CD8-positive, alpha-beta memory T cell (primary cell): ENCODE measurements around the gene ZNF546. TPM values are rescaled to one million over a fixed set of nuclear protein-coding genes. Genes with fewer than 3 reads are reported as not detected.
"Not testable (repeated sequence)": the region's sequence is repeated elsewhere in the genome, so short reads cannot be mapped to it uniquely, and the experiment has no call there.

ENCODE experiments used
- CTCF ChIA-PET: fragments of 350-600 bp; sonication (Branson Sonifier 250); formaldehyde crosslinking; loops from one replicate; lab custom pipeline; 2021; ENCODE audit warnings: antibody characterized with exemption; lab: Charles Lee
- POLR2A ChIA-PET: fragments of 350-600 bp; sonication (Branson Sonifier 250); formaldehyde crosslinking; loops from one replicate; lab custom pipeline; 2021; ENCODE audit warnings: antibody characterized with exemption; lab: Charles Lee
- DNase-seq, 5 donors: peaks; one replicate each; pipeline versions ENCODE4 v3.0.0 to v3.0.0-alpha.2; 2020 to 2022; ENCODE audit warnings: mixed read lengths in 1 of 5
- H3K27ac ChIP-seq: one replicate; pipeline ENCODE4 v1.7.0; 2013; ENCODE audit warnings: low read depth, mild to moderate bottlenecking, low read length, moderate library complexity
- H3K27me3 ChIP-seq: 2 replicates; pipeline ENCODE4 v1.7.0; 2013; ENCODE audit warnings: low read length, mild to moderate bottlenecking; ENCODE audit not compliant: insufficient read depth, poor library complexity, severe bottlenecking
- H3K36me3 ChIP-seq: 2 replicates; pipeline ENCODE4 v1.7.0; 2013; ENCODE audit warnings: mild to moderate bottlenecking, low read length, moderate library complexity; ENCODE audit not compliant: insufficient read depth
- H3K4me1 ChIP-seq: 2 replicates; pipeline ENCODE4 v1.7.0; 2013; ENCODE audit warnings: mild to moderate bottlenecking, low read length, moderate library complexity; ENCODE audit not compliant: insufficient read depth
- H3K4me3 ChIP-seq: 2 replicates; pipeline ENCODE4 v1.7.0; 2013; ENCODE audit warnings: mild to moderate bottlenecking, low read length
- H3K9me3 ChIP-seq: 2 replicates; pipeline ENCODE4 v1.7.0; 2013; ENCODE audit warnings: mild to moderate bottlenecking, low read length
- H3K27ac Mint-ChIP-seq, 8 donors: one replicate each; pipeline ENCODE4 v1.8.0; 2020 to 2021; ENCODE audit warnings: mixed read lengths in 8 of 8, mild to moderate bottlenecking in 6 of 8, inconsistent platforms in 3 of 8, moderate library complexity in 3 of 8
- H3K27me3 Mint-ChIP-seq, 2 donors: one replicate each; pipeline ENCODE4 v1.8.0; 2020 to 2021; ENCODE audit warnings: mixed read lengths in 2 of 2, mild to moderate bottlenecking in 1 of 2, moderate library complexity in 1 of 2
- H3K36me3 Mint-ChIP-seq, 3 donors: one replicate each; pipeline ENCODE4 v1.8.0; 2020 to 2021; ENCODE audit warnings: mixed read lengths in 3 of 3, inconsistent platforms in 1 of 3, mild to moderate bottlenecking in 1 of 3
- H3K4me1 Mint-ChIP-seq, 3 donors: one replicate each; pipeline ENCODE4 v1.8.0; 2020 to 2021; ENCODE audit warnings: mixed read lengths in 3 of 3, inconsistent platforms in 1 of 3, mild to moderate bottlenecking in 1 of 3
- H3K4me3 Mint-ChIP-seq, 7 donors: one replicate each; pipeline ENCODE4 v1.8.0; 2020 to 2021; ENCODE audit warnings: mixed read lengths in 7 of 7, mild to moderate bottlenecking in 6 of 7, moderate library complexity in 4 of 7, inconsistent platforms in 2 of 7
- H3K9me3 Mint-ChIP-seq, 5 donors: one replicate each; pipeline ENCODE4 v1.8.0; 2020 to 2022; ENCODE audit warnings: mixed read lengths in 5 of 5, mild to moderate bottlenecking in 3 of 5, moderate library complexity in 2 of 5, inconsistent platforms in 1 of 5
- polyA plus RNA-seq: library from polyadenylated mRNA; unstranded; fragments of 300-500 nt; fragmentation: Illumina TruSeq; gene quantifications from one replicate; pipeline ENCODE4 v1.2.3, GENCODE V29; 2021
- total RNA-seq, 2 experiments: library from RNA; stranded (reverse); gene quantifications; one replicate each; pipeline ENCODE4 v1.2.3, GENCODE V29; 2021

The ZNF546 gene
- total and polyA plus RNA-seq, 3 experiments from 2014 or later = 4.8 to 6.6 (median 5.0) TPM

DNA sequence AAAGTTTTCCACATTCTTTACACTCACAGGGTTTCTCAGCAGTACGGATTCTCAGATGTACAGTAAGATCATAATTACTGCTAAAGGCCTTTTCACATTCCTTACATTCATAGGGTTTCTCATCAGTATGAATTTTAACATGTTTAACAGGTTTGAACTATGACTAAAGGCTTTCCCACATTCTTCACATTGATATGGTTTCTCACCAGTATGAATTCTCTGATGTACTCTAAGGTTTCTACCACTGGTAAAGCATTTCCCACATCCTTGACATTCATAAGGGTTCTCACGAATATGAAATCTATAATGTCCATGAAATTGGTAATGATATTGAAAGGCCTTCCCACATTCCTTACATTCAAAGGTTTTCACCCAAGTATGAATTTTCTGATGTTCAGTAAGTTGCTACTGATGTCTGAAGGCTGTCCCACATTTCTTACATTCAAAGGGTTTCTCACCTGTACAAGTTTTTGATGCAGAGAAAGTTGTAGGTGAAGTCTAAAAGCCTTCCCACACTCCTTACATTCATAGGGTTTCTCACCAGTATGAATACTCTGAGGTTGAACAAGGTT, 37.2 kb downstream of the ZNF546 start:
- Histone ChIP-seq H3K27ac (no peak overlapping the region), H3K4me3 (no peak overlapping the region), H3K27me3 (no peaks in the 10 kb centered on the region), H3K36me3 (no peaks in the 10 kb centered on the region), H3K4me1 (no peaks in the 10 kb centered on the region), H3K9me3 (peaks cover 60% of the 10 kb centered on the region)
- H3K4me3 Mint-ChIP-seq = no peak overlapping the region
- H3K9me3 Mint-ChIP-seq = peaks cover 57 to 87% (median 80%) of the 10 kb centered on the region in 5 donors
- ChIA-PET CTCF (no interaction called here), POLR2A (no interaction called here)
- no peak for DNase-seq
- no peak overlapping the region for H3K27ac Mint-ChIP-seq
- peaks cover 5 to 32% (median 13%) of the 10 kb centered on the region in 3 donors for H3K36me3 Mint-ChIP-seq
- peaks cover 0 to 1% (median 0%) of the 10 kb centered on the region in 3 donors for H3K4me1 Mint-ChIP-seq
- no peaks in the 10 kb centered on the region for H3K27me3 Mint-ChIP-seq

DNA sequence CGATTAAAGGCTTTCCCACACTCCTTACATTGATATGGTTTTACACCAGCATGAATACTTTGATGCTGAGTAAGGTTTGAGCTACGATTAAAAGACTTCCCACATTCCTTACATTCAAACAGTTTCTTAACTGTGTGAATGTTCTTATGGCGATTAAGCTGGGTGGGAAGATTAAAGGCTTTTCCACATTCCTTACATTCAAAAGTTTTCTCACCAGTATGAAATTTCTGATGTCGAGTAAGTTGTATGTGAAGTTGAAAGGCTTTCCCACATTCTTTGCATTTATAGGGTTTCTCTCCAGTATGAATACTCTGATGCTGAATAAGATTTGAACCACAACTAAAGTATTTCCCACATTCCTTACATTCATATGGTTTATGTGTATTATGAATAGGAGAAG, 39.1 kb downstream of the ZNF546 start:
- H3K27ac ChIP-seq = no peak overlapping the region
- no peaks in the 10 kb centered on the region for H3K27me3 ChIP-seq
- no peaks in the 10 kb centered on the region for H3K27me3 Mint-ChIP-seq
- H3K36me3 ChIP-seq = no peaks in the 10 kb centered on the region
- peaks cover 49% of the 10 kb centered on the region for H3K9me3 ChIP-seq
- H3K36me3 Mint-ChIP-seq = peaks cover 3 to 16% (median 11%) of the 10 kb centered on the region in 3 donors
- H3K4me3 ChIP-seq = no peak overlapping the region
- peaks cover 43 to 78% (median 68%) of the 10 kb centered on the region in 5 donors for H3K9me3 Mint-ChIP-seq
- H3K4me1 ChIP-seq = no peaks in the 10 kb centered on the region
- no peak overlapping the region for H3K4me3 Mint-ChIP-seq
- H3K27ac Mint-ChIP-seq = no peak overlapping the region
- POLR2A ChIA-PET = no interaction called here
- no peaks in the 10 kb centered on the region for H3K4me1 Mint-ChIP-seq
- CTCF ChIA-PET = no interaction called here
- no peak for DNase-seq

DNA sequence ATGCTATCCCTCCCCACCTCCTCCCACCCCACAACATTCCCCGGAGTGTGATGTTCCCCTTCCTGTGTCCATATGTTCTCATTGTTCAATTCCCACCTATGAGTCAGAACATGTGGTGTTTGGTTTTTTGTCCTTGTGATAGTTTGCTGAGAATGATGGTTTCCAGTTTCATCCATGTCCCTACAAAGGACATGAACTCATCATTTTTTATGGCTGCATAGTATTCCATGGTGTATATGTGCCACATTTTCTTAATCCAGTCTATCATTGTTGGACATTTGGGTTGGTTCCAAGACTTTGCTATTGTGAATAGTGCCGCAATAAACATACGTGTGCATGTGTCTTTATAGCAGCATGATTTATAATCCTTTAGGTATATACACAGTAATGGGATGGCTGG, 41.2 kb downstream of the ZNF546 start:
- not testable (repeated sequence) for H3K36me3 Mint-ChIP-seq, H3K4me3 Mint-ChIP-seq
- H3K9me3 Mint-ChIP-seq = peaks cover 39 to 69% (median 60%) of the 10 kb centered on the region in 5 donors

DNA sequence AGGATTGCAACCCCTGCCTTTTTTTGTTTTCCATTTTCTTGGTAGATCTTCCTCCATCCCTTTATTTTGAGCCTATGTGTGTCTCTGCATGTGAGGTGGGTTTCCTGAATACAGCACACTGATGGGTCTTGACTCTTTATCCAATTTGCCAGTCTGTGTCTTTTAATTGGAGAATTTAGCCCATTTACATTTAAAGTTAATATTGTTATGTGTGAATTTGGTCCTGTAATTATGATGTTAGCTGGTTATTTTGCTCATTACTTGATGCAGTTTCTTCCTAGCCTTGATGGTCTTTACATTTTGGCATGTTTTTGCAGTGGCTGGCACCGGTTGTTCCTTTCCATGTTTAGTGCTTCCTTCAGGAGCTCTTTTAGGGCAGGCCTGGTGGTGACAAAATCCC, 44.9 kb downstream of the ZNF546 start:
- CTCF ChIA-PET, DNase-seq, H3K4me3 Mint-ChIP-seq, H3K27me3 Mint-ChIP-seq, POLR2A ChIA-PET, H3K4me1 ChIP-seq, H3K27ac Mint-ChIP-seq, H3K4me1 Mint-ChIP-seq, H3K27ac ChIP-seq, H3K4me3 ChIP-seq, H3K27me3 ChIP-seq: not testable (repeated sequence)
- Mint-ChIP-seq H3K9me3 (peaks cover 20 to 65% (median 54%) of the 10 kb centered on the region in 5 donors), H3K36me3 (peaks cover 29 to 35% (median 34%) of the 10 kb centered on the region in 3 donors)
- peaks cover 27% of the 10 kb centered on the region for H3K36me3 ChIP-seq
- peaks cover 12% of the 10 kb centered on the region for H3K9me3 ChIP-seq

More for the DNA sequence above, 41.2 kb downstream of the ZNF546 start:
- POLR2A ChIA-PET, H3K4me1 Mint-ChIP-seq, H3K4me3 ChIP-seq, H3K27ac Mint-ChIP-seq, H3K27me3 ChIP-seq, H3K27me3 Mint-ChIP-seq, H3K4me1 ChIP-seq, H3K36me3 ChIP-seq, CTCF ChIA-PET, H3K27ac ChIP-seq, DNase-seq: not testable (repeated sequence)
- peaks cover 42% of the 10 kb centered on the region for H3K9me3 ChIP-seq

DNA sequence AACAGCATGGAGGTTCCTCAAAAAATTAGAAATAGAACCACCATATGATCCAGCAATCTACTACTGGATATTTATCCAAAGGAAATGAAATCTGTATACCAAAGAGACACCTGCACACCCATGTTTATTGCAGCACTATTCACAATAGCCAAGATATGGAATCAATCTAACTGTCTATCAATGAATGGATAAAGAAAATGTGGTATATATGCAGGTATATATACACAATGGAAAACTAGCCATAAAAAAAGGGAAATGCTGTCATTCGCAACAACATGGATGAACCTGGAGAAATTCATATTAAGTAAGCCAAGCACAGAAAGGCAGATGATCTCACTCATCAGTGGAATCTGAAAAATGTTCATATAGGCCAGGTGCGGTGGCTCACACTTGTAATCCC, 56.6 kb downstream of the ZNF546 start:
- H3K9me3 ChIP-seq = no peaks in the 10 kb centered on the region
- H3K4me1 Mint-ChIP-seq = peaks cover 55 to 71% (median 67%) of the 10 kb centered on the region in 3 donors
- H3K4me3 Mint-ChIP-seq = peak overlapping the region in 6 of 7 donors; percentile 4 to 100 (median 64)
- H3K9me3 Mint-ChIP-seq = peaks cover 0 to 2% (median 0%) of the 10 kb centered on the region in 5 donors
- ChIA-PET CTCF (no interaction called here), POLR2A (no interaction called here)
- H3K36me3 Mint-ChIP-seq = peaks cover 15 to 33% (median 20%) of the 10 kb centered on the region in 3 donors
- no peaks in the 10 kb centered on the region for H3K27me3 Mint-ChIP-seq
- peak overlapping the region in 1 of 8 donors; percentile 58 for H3K27ac Mint-ChIP-seq
- no peaks in the 10 kb centered on the region for H3K27me3 ChIP-seq
- H3K4me3 ChIP-seq = no peak overlapping the region
- peaks cover 7% of the 10 kb centered on the region for H3K36me3 ChIP-seq
- peaks cover 16% of the 10 kb centered on the region for H3K4me1 ChIP-seq
- H3K27ac ChIP-seq = no peak overlapping the region
- DNase-seq = no peak

DNA sequence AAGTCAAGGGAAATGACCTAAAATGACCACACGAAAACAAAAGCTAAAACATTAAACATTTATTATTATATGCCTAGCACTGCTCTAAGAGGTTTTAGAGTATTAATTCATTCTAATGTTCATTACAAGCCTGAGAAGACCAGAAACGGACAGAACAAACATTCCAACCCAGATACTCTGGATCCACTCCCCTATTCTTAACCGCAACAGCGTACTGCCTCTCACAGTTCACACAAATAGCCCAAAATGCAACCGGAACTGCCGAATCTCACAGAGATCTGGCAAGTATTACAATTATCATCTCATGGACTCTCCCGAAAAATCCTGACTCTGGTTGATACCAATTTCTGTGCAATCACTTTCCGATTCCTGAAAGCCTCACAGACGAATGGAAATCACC, 57.8 kb downstream of the ZNF546 start:
- no peak for DNase-seq
- Histone ChIP-seq H3K27ac (no peak overlapping the region), H3K4me3 (peak overlapping the region; percentile 84), H3K4me1 (peaks cover 16% of the 10 kb centered on the region), H3K36me3 (peaks cover 1% of the 10 kb centered on the region), H3K9me3 (no peaks in the 10 kb centered on the region), H3K27me3 (no peaks in the 10 kb centered on the region)
- CTCF ChIA-PET = no interaction called here
- Mint-ChIP-seq H3K27ac (peak overlapping the region in 5 of 8 donors; percentile 13 to 84 (median 48)), H3K27me3 (peaks cover 4 to 5% of the 10 kb centered on the region in 2 donors), H3K9me3 (peaks cover 10 to 11% (median 11%) of the 10 kb centered on the region in 5 donors), H3K36me3 (peaks cover 11 to 23% (median 18%) of the 10 kb centered on the region in 3 donors), H3K4me3 (peak overlapping the region; percentile 80 to 100 (median 100)), H3K4me1 (peaks cover 53 to 68% (median 65%) of the 10 kb centered on the region in 3 donors)
- POLR2A ChIA-PET = no interaction called here

DNA sequence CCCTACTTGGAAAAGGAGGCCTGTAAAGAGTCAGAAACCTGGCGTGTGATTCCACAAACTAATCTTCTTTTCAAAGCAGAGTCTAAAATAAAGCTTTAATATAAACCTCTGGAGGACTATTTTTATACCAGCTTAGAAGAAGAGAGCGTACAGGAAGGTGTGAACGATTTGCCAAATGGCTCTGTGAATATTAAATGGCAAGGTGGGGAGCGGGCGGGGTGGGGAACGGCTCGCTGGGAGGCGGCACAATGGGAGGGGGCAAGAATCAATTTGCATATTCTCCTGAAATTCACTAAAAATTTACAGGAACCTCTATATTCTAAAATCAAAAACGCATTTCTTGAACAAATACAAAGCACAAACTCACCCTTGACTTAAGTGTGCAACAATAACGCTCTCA, 58.2 kb downstream of the ZNF546 start:
- ChIA-PET POLR2A (no interaction called here), CTCF (interaction anchor here (0.7 to 1.4 kb wide), 2 partner anchors 84 to 130 kb away, joined by 3 to 6 read pairs; partner anchors contain the start of gene PSMC4)
- Histone ChIP-seq H3K4me1 (peaks cover 16% of the 10 kb centered on the region), H3K27me3 (no peaks in the 10 kb centered on the region), H3K36me3 (no peaks in the 10 kb centered on the region), H3K9me3 (peaks cover 4% of the 10 kb centered on the region), H3K27ac (peak overlapping the region; percentile 72), H3K4me3 (peak overlapping the region; percentile 84)
- H3K4me1 Mint-ChIP-seq = peaks cover 53 to 67% (median 65%) of the 10 kb centered on the region in 3 donors
- H3K27me3 Mint-ChIP-seq = peaks cover 4 to 9% of the 10 kb centered on the region in 2 donors
- no peak for DNase-seq
- peak overlapping the region in 4 of 8 donors; percentile 13 to 99 (median 96) for H3K27ac Mint-ChIP-seq
- peaks cover 11 to 22% (median 21%) of the 10 kb centered on the region in 3 donors for H3K36me3 Mint-ChIP-seq
- H3K9me3 Mint-ChIP-seq = peaks cover 14 to 15% (median 14%) of the 10 kb centered on the region in 5 donors
- peak overlapping the region; percentile 94 to 100 (median 100) for H3K4me3 Mint-ChIP-seq

DNA sequence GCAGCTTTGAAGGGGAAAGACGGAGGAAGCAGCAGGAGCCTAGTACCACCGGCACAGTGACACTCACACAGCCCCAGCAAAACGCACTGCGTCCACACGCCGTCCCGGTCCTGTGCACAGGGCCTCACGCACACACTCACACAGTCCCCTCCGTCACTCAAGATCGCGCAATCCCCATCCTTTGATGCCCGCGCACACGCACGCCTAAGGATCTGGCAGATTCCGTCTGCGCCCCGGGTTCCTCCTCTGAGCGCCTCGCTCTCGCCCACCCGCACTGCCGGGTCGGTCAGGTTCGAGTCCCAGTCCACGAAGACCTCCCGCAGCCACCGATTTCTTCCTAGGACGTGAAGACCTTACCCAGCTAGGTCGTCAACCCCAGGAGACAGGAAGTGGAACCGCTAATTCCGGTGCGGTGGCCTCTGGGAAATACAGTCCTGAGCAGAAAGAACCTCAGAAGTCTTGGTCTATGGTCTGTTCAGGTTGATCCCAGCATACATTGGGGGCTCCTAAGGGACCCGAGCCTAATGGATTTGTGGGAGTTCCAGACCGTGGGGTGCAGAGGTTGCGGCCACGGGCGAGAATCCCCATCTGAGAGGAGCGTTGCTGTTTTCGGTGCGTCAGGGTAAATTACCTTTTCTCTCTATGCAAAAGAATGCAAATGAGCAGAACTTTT, 59.1 kb downstream of the ZNF546 start, which contains the start of gene ZNF780B:
ZNF780B (minus strand) TSS at position 400 of the 673 bp plus-strand sequence. CDS start 5,899 bp downstream, outside the sequence.
- POLR2A ChIA-PET = interaction anchor here (0.7 to 1.3 kb wide), 2 partner anchors 35 to 85 kb away, joined by 3 to 5 read pairs; partner anchors contain the start of genes PSMC4 and ZNF780A
- peaks cover 5% of the 10 kb centered on the region for H3K9me3 ChIP-seq
- CTCF ChIA-PET = interaction anchor here (0.7 to 1.4 kb wide), 2 partner anchors 85 to 130 kb away, joined by 3 to 6 read pairs; partner anchors contain the start of gene PSMC4
- H3K4me1 Mint-ChIP-seq = peaks cover 48 to 62% (median 59%) of the 10 kb centered on the region in 3 donors
- H3K4me1 ChIP-seq = peaks cover 16% of the 10 kb centered on the region
- peak within 1 kb of the TSS; percentile 72 for H3K27ac ChIP-seq
- DNase-seq = peak; percentile 50 to 79 (median 65)
- peaks cover 17 to 19% (median 17%) of the 10 kb centered on the region in 5 donors for H3K9me3 Mint-ChIP-seq
- peak within 1 kb of the TSS; percentile 72 to 100 (median 98) for H3K27ac Mint-ChIP-seq
- peak within 1 kb of the TSS; percentile 84 for H3K4me3 ChIP-seq
- H3K4me3 Mint-ChIP-seq = peak within 1 kb of the TSS; percentile 94 to 100 (median 100)
- no peaks in the 10 kb centered on the region for H3K27me3 ChIP-seq
- H3K36me3 ChIP-seq = no peaks in the 10 kb centered on the region
- H3K36me3 Mint-ChIP-seq = peaks cover 5 to 15% (median 14%) of the 10 kb centered on the region in 3 donors
- H3K27me3 Mint-ChIP-seq = peaks cover 7 to 12% of the 10 kb centered on the region in 2 donors
